ENCODE data around the gene NMNAT3.

GRCh38 chr3:139537795-139538621, 139.8 kb downstream of the NMNAT3 start:
- no peak for TF ChIP-seq POLR2A (IDR thresholded peaks at IDR 0.05)
- TF ChIP-seq CTCF (IDR thresholded peaks at IDR 0.05), result no peak

Data from right lobe of liver (tissue), 4 donors.